ENCODE results near the gene ZNF438.
"Not testable (repeated sequence)": the region's sequence is repeated elsewhere in the genome, so short reads cannot be mapped to it uniquely, and the experiment has no call there.

The ZNF438 gene

GRCh38 chr10:30986053-30986555 lies 45.6 kb downstream of the ZNF438 start:
- DNase-seq: no peak

DNA sequence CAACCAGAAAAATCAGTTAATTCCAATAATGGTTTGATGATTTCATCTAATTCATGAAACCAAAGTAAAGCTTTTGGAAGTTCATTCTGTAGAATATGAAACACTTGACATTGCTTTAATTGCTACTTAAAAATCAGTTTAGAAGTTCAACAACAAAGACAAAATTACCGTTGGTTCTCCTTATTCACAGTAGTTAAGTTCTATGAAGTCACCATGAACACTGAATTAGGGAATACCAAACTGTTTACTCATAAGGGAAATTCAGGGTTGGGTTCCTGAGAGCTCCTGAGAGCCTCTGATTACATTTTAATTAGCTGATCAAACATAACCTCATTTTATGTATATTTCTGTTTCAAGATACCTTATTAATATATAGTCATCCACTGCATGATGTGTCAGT lies 46.2 kb downstream of the ZNF438 start:
- no peak for DNase-seq

GRCh38 chr10:30984563-30985328 lies 46.9 kb downstream of the ZNF438 start:
- no peak for DNase-seq

DNA sequence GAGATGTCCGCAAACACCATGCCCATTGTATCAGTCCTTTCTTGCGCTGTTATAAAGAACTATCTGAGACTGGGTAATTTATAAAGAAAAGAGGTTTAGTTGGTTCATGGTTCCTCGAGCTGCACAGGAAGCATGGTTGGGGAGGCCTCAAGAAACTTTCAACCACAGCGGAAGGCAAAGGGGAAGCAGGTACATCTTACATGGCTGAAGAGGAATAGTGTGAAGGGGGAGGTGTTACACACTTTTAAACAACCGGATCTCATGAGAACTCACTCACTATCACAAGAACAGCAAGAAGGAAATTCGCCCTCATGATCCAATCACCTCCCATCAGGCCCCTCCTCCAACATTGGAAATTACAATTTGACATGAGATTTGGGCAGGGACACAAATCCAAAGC lies 48.5 kb downstream of the ZNF438 start:
- not testable (repeated sequence) for DNase-seq

DNA sequence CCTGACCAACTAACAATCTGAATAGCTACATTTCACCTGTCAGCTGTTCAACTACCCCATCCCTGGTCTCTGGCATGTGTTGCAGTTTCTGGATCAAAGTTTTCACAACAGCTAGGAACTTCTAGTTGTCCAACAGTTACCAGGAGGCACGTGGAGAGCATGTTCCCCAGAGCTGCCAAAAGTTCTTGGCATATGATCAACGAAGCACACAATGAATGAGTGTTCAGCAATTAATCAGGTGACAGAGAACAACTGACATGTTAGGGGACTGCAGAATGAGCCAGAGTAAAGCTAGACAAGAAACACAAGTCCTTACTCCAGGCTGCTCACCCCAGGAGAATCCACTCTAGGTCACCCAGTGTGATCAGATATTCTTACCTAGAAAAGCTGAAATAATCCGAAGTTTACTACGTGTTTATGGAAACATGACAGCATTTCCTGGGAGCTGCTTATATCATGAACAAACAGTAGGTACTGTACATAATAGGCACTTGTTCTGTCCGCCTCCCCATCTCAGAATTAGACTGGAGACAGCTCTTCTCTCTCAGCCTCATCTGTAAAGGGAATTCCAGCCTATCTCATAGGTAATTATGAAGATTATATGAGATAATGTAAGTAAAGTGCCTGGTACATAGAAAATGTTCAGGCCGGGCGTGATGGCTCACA lies 50.6 kb downstream of the ZNF438 start:
- peak in 36 of 56 donors; percentile 3 to 74 (median 19) for DNase-seq

GRCh38 chr10:30979956-30980355 lies 51.7 kb downstream of the ZNF438 start:
- no peak for DNase-seq

DNA sequence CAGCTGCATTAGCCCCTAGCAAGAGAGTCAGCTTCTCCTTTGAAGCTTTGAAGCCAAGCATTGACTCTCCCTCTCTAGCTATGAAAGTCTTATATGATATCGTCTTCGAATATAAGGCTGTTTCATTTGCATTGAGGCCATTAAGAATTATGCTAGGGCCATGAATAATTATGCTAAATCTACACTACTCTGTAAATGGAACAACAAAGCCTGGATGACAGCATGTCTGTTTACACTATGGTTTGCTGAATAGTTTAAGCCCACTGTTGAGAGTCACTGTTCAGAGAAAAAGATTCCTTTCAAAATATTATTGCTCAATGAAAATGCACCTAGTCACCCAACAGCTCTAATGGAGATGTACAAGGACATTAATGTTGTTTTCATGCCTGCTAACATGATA lies 52.8 kb downstream of the ZNF438 start:
- DNase-seq: no peak

DNA sequence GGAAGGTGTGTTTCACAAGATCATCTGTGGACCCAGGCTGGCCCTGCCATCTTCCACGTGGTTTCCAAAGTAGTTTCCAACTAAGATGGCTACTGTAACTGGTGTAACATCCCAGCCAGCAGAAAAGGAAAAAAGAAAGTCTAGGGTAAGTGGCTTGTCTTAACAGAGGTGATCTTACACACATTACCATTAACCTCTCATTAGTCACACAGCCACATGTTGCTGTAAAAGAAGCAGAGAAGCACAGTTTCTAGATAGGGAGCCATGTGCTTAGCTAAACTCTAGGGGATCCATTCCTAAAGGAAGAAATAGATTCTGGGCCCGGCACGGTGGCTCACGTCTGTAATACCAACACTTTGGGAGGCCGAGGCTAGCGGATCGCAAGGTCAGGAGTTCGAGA lies 54.3 kb downstream of the ZNF438 start:
- no peak for DNase-seq

- no peak for DNase-seq
These were observed 56.8 kb downstream of the ZNF438 start for GRCh38 chr10:30974773-30975415.

GRCh38 chr10:30974355-30974754 lies 57.3 kb downstream of the ZNF438 start:
- DNase-seq: no peak

DNA sequence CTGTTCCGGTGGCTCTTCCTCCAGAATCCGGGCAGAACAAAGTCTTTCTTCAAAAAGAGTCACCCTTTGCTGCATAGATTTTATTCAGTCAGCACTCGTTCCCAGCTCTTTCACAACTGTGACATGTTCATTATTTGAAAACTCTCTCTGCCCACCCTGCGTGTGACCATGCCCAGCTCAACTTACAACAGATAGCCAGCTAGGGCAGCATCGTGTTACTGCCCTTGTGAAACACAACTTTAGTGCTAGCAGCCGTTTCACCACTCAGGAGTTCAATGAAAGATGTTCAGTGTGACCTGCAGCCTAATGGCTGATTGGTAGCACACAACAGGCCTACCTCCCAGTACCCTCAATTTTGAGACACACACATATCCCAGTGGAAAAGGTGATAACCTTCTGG lies 57.9 kb downstream of the ZNF438 start:
- DNase-seq: peak in 3 of 56 donors; percentile 2 to 6 (median 5)

- no peak for DNase-seq
These were observed 60.8 kb downstream of the ZNF438 start for GRCh38 chr10:30970760-30971460.

- DNase-seq: no peak
These were observed 63.0 kb downstream of the ZNF438 start for GRCh38 chr10:30968711-30969110.

DNA sequence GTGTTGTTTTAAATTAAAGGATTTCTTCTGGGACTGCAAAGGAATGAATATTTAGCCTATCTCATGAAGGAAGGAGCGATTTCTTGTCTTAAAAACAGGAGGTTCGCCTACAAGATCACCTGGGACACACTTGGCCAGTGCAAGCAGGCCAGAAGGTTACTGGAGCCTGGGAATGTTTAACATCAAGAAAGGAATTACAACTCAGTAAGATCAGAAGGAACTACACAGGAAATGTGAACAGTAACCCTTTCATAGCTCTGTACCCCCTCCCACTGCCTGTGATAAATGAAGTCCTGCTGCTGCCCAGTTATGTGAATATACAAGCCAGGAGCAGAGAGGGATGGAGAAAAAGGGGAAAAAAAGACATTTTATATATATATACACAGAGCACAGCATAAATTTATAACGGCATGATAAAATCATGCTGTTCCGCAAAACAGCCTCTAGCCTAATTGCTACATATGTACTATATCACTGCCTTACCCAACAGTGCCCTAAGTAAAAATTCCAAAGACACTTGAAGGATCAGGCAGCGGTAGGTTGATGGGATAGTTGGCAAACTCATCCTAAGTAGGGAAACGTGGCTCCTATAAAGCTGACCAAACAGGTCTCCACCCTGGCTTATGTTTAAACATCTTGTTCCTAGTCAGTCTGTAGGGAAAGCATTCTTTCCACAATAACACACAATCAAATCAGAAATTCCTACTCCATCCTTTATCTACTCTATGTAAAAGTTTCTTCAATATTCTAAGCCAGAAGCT lies 63.8 kb downstream of the ZNF438 start:
- DNase-seq: no peak

- no peak for DNase-seq
These were observed 67.4 kb downstream of the ZNF438 start for GRCh38 chr10:30963992-30964930.

- DNase-seq: no peak
These were observed 69.1 kb downstream of the ZNF438 start for GRCh38 chr10:30962522-30962921.

- DNase-seq: no peak
These were observed 71.8 kb downstream of the ZNF438 start for GRCh38 chr10:30959836-30960210.

DNA sequence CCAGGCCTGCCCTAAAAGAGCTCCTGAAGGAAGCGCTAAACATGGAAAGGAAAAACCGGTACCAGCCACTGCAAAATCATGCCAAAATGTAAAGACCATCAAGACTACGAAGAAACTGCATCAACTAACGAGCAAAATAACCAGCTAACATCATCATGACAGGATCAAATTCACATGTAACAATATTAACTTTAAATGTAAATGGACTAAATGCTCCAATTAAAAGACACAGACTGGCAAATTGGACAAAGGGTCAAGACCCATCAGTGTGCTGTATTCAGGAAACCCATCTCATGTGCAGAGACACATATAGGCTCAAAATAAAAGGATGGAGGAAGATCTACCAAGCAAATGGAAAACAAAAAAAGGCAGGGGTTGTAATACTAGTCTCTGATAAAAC lies 82.4 kb downstream of the ZNF438 start:
- DNase-seq: not testable (repeated sequence)

DNA sequence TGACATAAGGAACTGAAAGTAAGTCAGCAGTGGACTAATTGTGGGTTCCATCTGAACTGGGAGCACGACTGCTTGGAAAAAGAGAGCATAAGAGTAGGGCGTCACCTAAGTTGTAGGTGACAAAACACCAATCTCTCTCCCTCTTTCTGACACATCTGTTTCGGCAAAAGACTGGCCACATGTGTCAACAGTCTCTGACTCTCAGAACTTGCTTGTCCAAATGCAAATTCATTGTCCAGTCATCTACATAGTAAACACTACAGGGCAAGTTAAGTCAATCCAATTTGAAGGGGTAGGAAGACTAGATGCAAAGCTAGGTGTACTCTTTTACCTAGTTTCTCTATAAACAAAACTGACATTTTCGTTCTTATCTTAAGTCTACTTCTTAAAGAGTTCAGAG lies 87.7 kb downstream of the ZNF438 start:
- DNase-seq: no peak

DNA sequence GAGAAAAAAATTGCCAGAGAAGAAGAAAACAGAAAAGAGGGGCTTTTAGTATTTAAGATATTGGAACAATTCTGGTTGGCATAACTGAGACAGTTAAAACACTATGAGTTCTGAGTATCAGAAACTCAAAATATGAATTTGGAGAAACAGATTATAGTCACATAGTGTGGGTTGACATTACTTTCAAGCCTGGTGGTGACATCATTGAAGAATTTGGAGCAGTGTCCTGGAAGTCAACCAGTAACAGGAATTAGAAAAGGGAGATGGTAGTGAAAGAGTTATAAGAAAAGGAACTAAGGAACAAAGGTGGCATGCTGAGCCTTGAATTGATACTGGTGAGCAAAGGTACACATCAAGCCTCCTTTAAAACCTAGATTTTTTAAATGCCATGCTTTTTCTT lies 88.2 kb downstream of the ZNF438 start:
- no peak for DNase-seq
